ENCODE data around the gene EFR3B. TPM values are rescaled to one million over a fixed set of nuclear protein-coding genes. Genes with fewer than 3 reads are reported as not detected.

EFR3B gene
- total and polyA plus RNA-seq, 10 of the 15 experiments (the other 5 are each of a cell fraction or from before 2014, with no cell fraction given), result 0.12 to 3.9 (median 1.8) TPM

DNA sequence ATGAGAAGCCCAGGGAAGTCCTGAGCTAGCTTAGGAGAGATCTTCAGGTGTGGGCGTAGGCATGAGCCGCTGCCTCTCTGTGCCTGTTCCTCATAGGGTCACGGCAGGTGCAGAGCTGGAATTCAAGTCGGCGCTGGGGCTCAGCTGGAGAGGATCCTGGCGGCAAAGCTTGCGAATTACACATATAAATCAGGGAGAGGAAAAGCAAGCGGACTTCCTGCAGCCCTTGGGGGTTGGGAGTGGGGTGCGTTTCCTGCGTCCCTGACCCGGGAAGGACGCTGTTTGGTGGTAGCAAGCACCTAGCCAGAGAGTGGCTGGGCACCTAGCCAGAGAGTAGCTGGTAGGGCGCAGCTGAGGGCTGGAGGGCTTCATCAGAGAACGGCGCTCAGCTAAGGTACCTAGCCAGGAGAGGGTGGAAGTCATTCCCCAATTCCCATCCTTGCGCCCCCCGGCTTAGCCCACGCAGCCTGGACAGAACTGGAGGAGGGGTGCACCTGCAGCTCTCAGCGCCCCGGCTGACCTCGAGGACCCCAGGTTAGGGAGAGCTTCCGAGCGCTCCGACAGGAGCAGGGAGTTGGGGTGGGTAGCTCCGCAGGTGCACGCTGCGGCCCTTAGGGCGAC lies 459 bp upstream of the EFR3B start:
- DNase-seq (ENCODE audit: low read depth, low spot score) (no peak), FAIRE-seq (no peak)

More for the DNA sequence above, 459 bp upstream of the EFR3B start:
- RAD21 ChIA-PET (ENCODE audit: unreplicated experiment), result interaction anchor here (0.9 kb wide), 1 partner anchor 65 kb away, joined by 3 read pairs; no protein-coding TSS in a partner anchor
- Histone ChIP-seq H3K9me3 (replicated peaks; ENCODE audit: control insufficient read depth, insufficient read depth, low read length) (no peaks in the 10 kb centered on the region), H3K79me2 (ENCODE audit: control insufficient read depth, insufficient read depth, low read length) (no peaks in the 10 kb centered on the region), H2AFZ (ENCODE audit: control insufficient read depth, low read depth, low read length) (peak overlapping the region; percentile 63), H3K27ac (ENCODE audit: control insufficient read depth, insufficient read depth) (no peak overlapping the region), H3K36me3 (ENCODE audit: control insufficient read depth in 2 of 2, insufficient read depth in 2 of 2, low read length in 1 of 2) (no peaks in the 10 kb centered on the region), H3K27me3 (replicated peaks in 1 of 2; ENCODE audit: control insufficient read depth in 2 of 2, insufficient read depth in 2 of 2, low read length in 1 of 2) (peaks cover 2 to 5% of the 10 kb centered on the region in 2 experiments; a peak in 3 of 4 replicates), H3K4me1 (ENCODE audit: control insufficient read depth, insufficient read depth, low read length) (peaks cover 24% of the 10 kb centered on the region), H3K9ac (ENCODE audit: control insufficient read depth, insufficient read depth, low read length) (no peak overlapping the region), H3K4me2 (ENCODE audit: control insufficient read depth, insufficient read depth) (peak overlapping the region; percentile 100), H4K20me1 (ENCODE audit: control insufficient read depth, insufficient read depth) (no peaks in the 10 kb centered on the region), H3K4me3 (peak overlapping the region; percentile 65; the same call in 1 of the 2 replicates)
- ATAC-seq, result peak; percentile 8
- 0 out of 2 replicates have a peak, but pooled peaks have one; percentile 11 for TF ChIP-seq LARP7 (IDR thresholded peaks at IDR 0.05)
- TF ChIP-seq RBBP5 (conservative IDR thresholded peaks at IDR 0.05), result no peak
- no peak for TF ChIP-seq TCF3 (IDR thresholded peaks at IDR 0.05; ENCODE audit: borderline replicate concordance, insufficient read depth, low read depth, low read length)
- TF ChIP-seq POU2F2 (IDR thresholded peaks at IDR 0.05; ENCODE audit: borderline replicate concordance, low read depth, low read length), result 0 out of 3 replicates have a peak, but pooled peaks have one; percentile 6
- TF ChIP-seq EP300 (IDR thresholded peaks at IDR 0.05; ENCODE audit: borderline replicate concordance in 1 of 2, control insufficient read depth in 1 of 2, low read depth in 2 of 2, low read length in 2 of 2), result no peak
- TF ChIP-seq EED (IDR thresholded peaks at IDR 0.05; ENCODE audit: low read depth), result 0 out of 2 replicates have a peak, but pooled peaks have one; percentile 18
- TF ChIP-seq, protein P1, sequence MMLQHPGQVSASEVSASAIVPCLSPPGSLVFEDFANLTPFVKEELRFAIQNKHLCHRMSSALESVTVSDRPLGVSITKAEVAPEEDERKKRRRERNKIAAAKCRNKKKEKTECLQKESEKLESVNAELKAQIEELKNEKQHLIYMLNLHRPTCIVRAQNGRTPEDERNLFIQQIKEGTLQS (IDR thresholded peaks at IDR 0.05; ENCODE audit: borderline replicate concordance, extremely low read depth, low read depth, low read length), result no peak
- no peak for TF ChIP-seq SRF (IDR thresholded peaks at IDR 0.05; ENCODE audit: low read depth in 2 of 2, low read length in 2 of 2)
- TF ChIP-seq, protein P2, sequence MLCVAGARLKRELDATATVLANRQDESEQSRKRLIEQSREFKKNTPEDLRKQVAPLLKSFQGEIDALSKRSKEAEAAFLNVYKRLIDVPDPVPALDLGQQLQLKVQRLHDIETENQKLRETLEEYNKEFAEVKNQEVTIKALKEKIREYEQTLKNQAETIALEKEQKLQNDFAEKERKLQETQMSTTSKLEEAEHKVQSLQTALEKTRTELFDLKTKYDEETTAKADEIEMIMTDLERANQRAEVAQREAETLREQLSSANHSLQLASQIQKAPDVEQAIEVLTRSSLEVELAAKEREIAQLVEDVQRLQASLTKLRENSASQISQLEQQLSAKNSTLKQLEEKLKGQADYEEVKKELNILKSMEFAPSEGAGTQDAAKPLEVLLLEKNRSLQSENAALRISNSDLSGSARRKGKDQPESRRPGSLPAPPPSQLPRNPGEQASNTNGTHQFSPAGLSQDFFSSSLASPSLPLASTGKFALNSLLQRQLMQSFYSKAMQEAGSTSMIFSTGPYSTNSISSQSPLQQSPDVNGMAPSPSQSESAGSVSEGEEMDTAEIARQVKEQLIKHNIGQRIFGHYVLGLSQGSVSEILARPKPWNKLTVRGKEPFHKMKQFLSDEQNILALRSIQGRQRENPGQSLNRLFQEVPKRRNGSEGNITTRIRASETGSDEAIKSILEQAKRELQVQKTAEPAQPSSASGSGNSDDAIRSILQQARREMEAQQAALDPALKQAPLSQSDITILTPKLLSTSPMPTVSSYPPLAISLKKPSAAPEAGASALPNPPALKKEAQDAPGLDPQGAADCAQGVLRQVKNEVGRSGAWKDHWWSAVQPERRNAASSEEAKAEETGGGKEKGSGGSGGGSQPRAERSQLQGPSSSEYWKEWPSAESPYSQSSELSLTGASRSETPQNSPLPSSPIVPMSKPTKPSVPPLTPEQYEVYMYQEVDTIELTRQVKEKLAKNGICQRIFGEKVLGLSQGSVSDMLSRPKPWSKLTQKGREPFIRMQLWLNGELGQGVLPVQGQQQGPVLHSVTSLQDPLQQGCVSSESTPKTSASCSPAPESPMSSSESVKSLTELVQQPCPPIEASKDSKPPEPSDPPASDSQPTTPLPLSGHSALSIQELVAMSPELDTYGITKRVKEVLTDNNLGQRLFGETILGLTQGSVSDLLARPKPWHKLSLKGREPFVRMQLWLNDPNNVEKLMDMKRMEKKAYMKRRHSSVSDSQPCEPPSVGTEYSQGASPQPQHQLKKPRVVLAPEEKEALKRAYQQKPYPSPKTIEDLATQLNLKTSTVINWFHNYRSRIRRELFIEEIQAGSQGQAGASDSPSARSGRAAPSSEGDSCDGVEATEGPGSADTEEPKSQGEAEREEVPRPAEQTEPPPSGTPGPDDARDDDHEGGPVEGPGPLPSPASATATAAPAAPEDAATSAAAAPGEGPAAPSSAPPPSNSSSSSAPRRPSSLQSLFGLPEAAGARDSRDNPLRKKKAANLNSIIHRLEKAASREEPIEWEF (IDR thresholded peaks at IDR 0.05; ENCODE audit: insufficient replicate concordance, low read depth, low read length), result no peak
- intact Hi-C loops (cut with micrococcal nuclease; ENCODE audit: unreplicated experiment), result no loop called here
- SMC1A ChIA-PET (ENCODE audit: uncharacterized antibody, unreplicated experiment), result interaction anchor here (0.6 kb wide), 1 partner anchor 755 kb away, joined by 3 read pairs; no protein-coding TSS in a partner anchor
- POLR2A ChIA-PET, result no interaction called here
- WGBS (ENCODE audit: insufficient coverage, insufficient replicate concordance, low lambda C conversion rate, missing lambda C conversion rate), result 10% methylated on average over 28 of the region's 28 CpGs
- in situ Hi-C loops (cut with MboI), result no loop called here
- BruUV-seq (replicated peaks), result no TSS peak
- CTCF ChIA-PET, result interaction anchor here (1.1 kb wide), 1 partner anchor 12 kb away, joined by 3 read pairs; no protein-coding TSS in a partner anchor
